Liver (tissue), 9 donors: ENCODE measurements around the gene ARF4. TPM values are rescaled to one million over a fixed set of nuclear protein-coding genes. Genes with fewer than 3 reads are reported as not detected.

ENCODE experiments used
- DNase-seq: peaks from one replicate; pipeline ENCODE4 v3.0.0-alpha.2; 2017; ENCODE audit warnings: low spot score
- H3K27ac ChIP-seq, 2 donors: one replicate each; pipeline ENCODE4 v1.7.0; 2013; ENCODE audit warnings: inconsistent platforms in 2 of 2, low read length in 2 of 2, control low read depth in 1 of 2, low read depth in 1 of 2, mild to moderate bottlenecking in 1 of 2
- H3K27me3 ChIP-seq, 4 donors: one replicate each; pipeline versions ENCODE4 v1.6.1 to v1.7.0; 2013; ENCODE audit warnings: low read length in 3 of 4, inconsistent platforms in 1 of 4, mild to moderate bottlenecking in 1 of 4, moderate library complexity in 1 of 4; ENCODE audit not compliant: control insufficient read depth in 4 of 4, insufficient read depth in 4 of 4
- H3K36me3 ChIP-seq, 4 donors: one replicate each; pipeline versions ENCODE4 v1.6.1 to v1.7.0; 2013; ENCODE audit warnings: low read length in 3 of 4, mild to moderate bottlenecking in 3 of 4, low read depth in 1 of 4, moderate library complexity in 1 of 4; ENCODE audit not compliant: control insufficient read depth in 4 of 4, insufficient read depth in 3 of 4
- H3K4me1 ChIP-seq, 4 donors: one replicate each; pipeline versions ENCODE4 v1.6.1 to v1.7.0; 2013; ENCODE audit warnings: low read length in 3 of 4, mild to moderate bottlenecking in 3 of 4, moderate library complexity in 1 of 4; ENCODE audit not compliant: control insufficient read depth in 4 of 4, insufficient read depth in 4 of 4
- H3K4me3 ChIP-seq, 3 donors: one replicate each; pipeline versions ENCODE4 v1.6.1 to v1.7.0; 2013; ENCODE audit warnings: low read length in 3 of 3, control low read depth in 1 of 3, low read depth in 1 of 3, mild to moderate bottlenecking in 1 of 3
- H3K9ac ChIP-seq, 2 donors: one replicate each; pipeline ENCODE4 v1.7.0; 2013; ENCODE audit warnings: low read length in 2 of 2, mild to moderate bottlenecking in 2 of 2, moderate library complexity in 2 of 2, control low read depth in 1 of 2, low read depth in 1 of 2
- H3K9me3 ChIP-seq, 4 donors: one replicate each; pipeline versions ENCODE4 v1.6.1 to v1.7.0; 2013; ENCODE audit warnings: low read length in 3 of 4; ENCODE audit not compliant: control insufficient read depth in 4 of 4
- CTCF ChIP-seq: fragments of 150-350 bp; IDR thresholded peaks from 2 replicates; pipeline ENCODE4 v1.5.1; 2017; ENCODE audit warnings: improper control_type of control experiment, low read depth, low read length; ENCODE audit not compliant: missing input control
- EGR1 ChIP-seq, 2 donors: IDR thresholded peaks; 2 replicates each; pipeline ENCODE4 v1.6.1; 2016 to 2018; ENCODE audit warnings: antibody characterized with exemption in 2 of 2, low read depth in 2 of 2
- FOXA1 ChIP-seq: IDR thresholded peaks from 2 replicates; pipeline ENCODE4 v1.6.1; 2016; ENCODE audit warnings: antibody characterized with exemption
- FOXA2 ChIP-seq: IDR thresholded peaks from 2 replicates; pipeline ENCODE4 v1.6.1; 2016; ENCODE audit warnings: antibody characterized with exemption
- GABPA ChIP-seq, 2 donors: IDR thresholded peaks in 1 of 2; conservative IDR thresholded peaks in 1 of 2; 2 replicates each; pipeline ENCODE4 v1.6.1; 2016; ENCODE audit warnings: antibody characterized with exemption in 2 of 2, mild to moderate bottlenecking in 1 of 2, moderate library complexity in 1 of 2
- HNF4A ChIP-seq, 2 donors: conservative IDR thresholded peaks; 2 replicates each; pipeline ENCODE4 v1.6.1; 2016; ENCODE audit warnings: antibody characterized with exemption in 2 of 2, mild to moderate bottlenecking in 2 of 2
- JUND ChIP-seq, 2 donors: IDR thresholded peaks; 2 replicates each; pipeline ENCODE4 v1.6.1; 2016; ENCODE audit warnings: antibody characterized with exemption in 2 of 2
- MAX ChIP-seq: IDR thresholded peaks from 2 replicates; pipeline ENCODE4 v1.6.1; 2016; ENCODE audit warnings: antibody characterized with exemption
- NR2F2 ChIP-seq: IDR thresholded peaks from 2 replicates; pipeline ENCODE4 v1.6.1; 2016; ENCODE audit warnings: antibody characterized with exemption
- RAD21 ChIP-seq, 2 donors: IDR thresholded peaks; 2 replicates each; pipeline ENCODE4 v1.6.1; 2016; ENCODE audit warnings: antibody characterized with exemption in 2 of 2, mild to moderate bottlenecking in 2 of 2
- REST ChIP-seq: IDR thresholded peaks from 2 replicates; pipeline ENCODE4 v1.6.1; 2016; ENCODE audit warnings: antibody characterized with exemption, mild to moderate bottlenecking
- RXRA ChIP-seq, 2 donors: IDR thresholded peaks; 2 replicates each; pipeline ENCODE4 v1.6.1; 2017 to 2018; ENCODE audit warnings: antibody characterized with exemption in 2 of 2, mild to moderate bottlenecking in 1 of 2
- SP1 ChIP-seq: IDR thresholded peaks from 2 replicates; pipeline ENCODE4 v1.6.1; 2018; ENCODE audit warnings: antibody characterized with exemption, mild to moderate bottlenecking
- TAF1 ChIP-seq: conservative IDR thresholded peaks from 2 replicates; pipeline ENCODE4 v1.6.1; 2016; ENCODE audit warnings: antibody characterized with exemption, mild to moderate bottlenecking
- YY1 ChIP-seq: IDR thresholded peaks from 2 replicates; pipeline ENCODE4 v1.6.1; 2016; ENCODE audit warnings: antibody characterized with exemption, mild to moderate bottlenecking
- ZBTB33 ChIP-seq: IDR thresholded peaks from 2 replicates; pipeline ENCODE4 v1.6.1; 2016; ENCODE audit warnings: antibody characterized with exemption
- WGBS: extraction: QIAGEN DNeasy Blood & Tissue Kit; methylation state at CpG from one replicate; pipeline ENCODE4 v1.1.7; 2013; 5-methylcytosine and 5-hydroxymethylcytosine counted together
- polyA plus RNA-seq, 2 donors: library from polyadenylated mRNA; stranded (reverse) in 1 of 2; unstranded in 1 of 2; fragments of 200-250 nt in 1 of 2; fragments of >200 nt in 1 of 2; fragmentation: Nextera tagmentation in 1 of 2; extraction: Ambion mirVana in 1 of 2; gene quantifications; one replicate each; pipeline versions ENCODE4 v1.2.1 to v1.2.3, GENCODE V29; 2013 to 2015
- total RNA-seq, 2 donors: library from RNA; depleted of rRNA; stranded (reverse); fragments of >200 nt; gene quantifications; one replicate each; pipeline ENCODE4 v1.2.3, GENCODE V29; 2014
- donor health status: healthy.
- donor health status: healthy.
- donor health status: healthy.
- donor health status: healthy.
- donor health status: healthy.

ARF4 gene
- total and polyA plus RNA-seq, 4 donors: 90.0 to 143 (median 106) TPM

GRCh38 chr3:57577801-57578200, 19.3 kb downstream of the ARF4 start:
- Histone ChIP-seq H3K9me3 (no peaks in the 10 kb centered on the region), H3K36me3 (peaks cover 15 to 46% (median 31%) of the 10 kb centered on the region in 4 donors), H3K9ac (no peak overlapping the region), H3K27me3 (no peaks in the 10 kb centered on the region), H3K27ac (no peak overlapping the region), H3K4me3 (no peak overlapping the region), H3K4me1 (peaks cover 0 to under 1% (median 0%) of the 10 kb centered on the region in 4 donors)
- no peak for TF ChIP-seq TAF1
- no peak for TF ChIP-seq HNF4A (conservative IDR thresholded peaks at IDR 0.05)
- TF ChIP-seq REST: no peak
- TF ChIP-seq GABPA (IDR thresholded peaks at IDR 0.05 in 1 of 2, conservative IDR thresholded peaks at IDR 0.05 in 1 of 2): no peak
- TF ChIP-seq ZBTB33: no peak
- TF ChIP-seq NR2F2: no peak
- no peak for TF ChIP-seq CTCF
- TF ChIP-seq FOXA1: no peak
- no peak for TF ChIP-seq EGR1 (IDR thresholded peaks at IDR 0.05; ENCODE audit: low read depth in 2 of 2)
- TF ChIP-seq YY1: no peak
- no peak for TF ChIP-seq RXRA (IDR thresholded peaks at IDR 0.05)
- TF ChIP-seq RAD21 (IDR thresholded peaks at IDR 0.05): no peak
- TF ChIP-seq JUND (IDR thresholded peaks at IDR 0.05): no peak
- no peak for TF ChIP-seq SP1
- no peak for TF ChIP-seq FOXA2
- no peak for TF ChIP-seq MAX
- WGBS: 90% methylated on average over 9 of the region's 9 CpGs
- DNase-seq: no peak

GRCh38 chr3:57575966-57576626, 21.0 kb downstream of the ARF4 start:
- Histone ChIP-seq H3K9ac (no peak overlapping the region), H3K4me1 (peaks cover 0 to 1% (median 0%) of the 10 kb centered on the region in 4 donors), H3K9me3 (no peaks in the 10 kb centered on the region), H3K27ac (no peak overlapping the region), H3K4me3 (no peak overlapping the region), H3K27me3 (no peaks in the 10 kb centered on the region), H3K36me3 (peaks cover 15 to 59% (median 39%) of the 10 kb centered on the region in 4 donors)
- WGBS: 85% methylated on average over 3 of the region's 3 CpGs
- no peak for TF ChIP-seq ZBTB33
- no peak for TF ChIP-seq YY1
- TF ChIP-seq RXRA (IDR thresholded peaks at IDR 0.05): no peak
- no peak for TF ChIP-seq HNF4A (conservative IDR thresholded peaks at IDR 0.05)
- no peak for DNase-seq
